ENCODE measurements around the gene LTBP2.
"Not testable (repeated sequence)": the region's sequence is repeated elsewhere in the genome, so short reads cannot be mapped to it uniquely, and the experiment has no call there.

The LTBP2 gene

DNA sequence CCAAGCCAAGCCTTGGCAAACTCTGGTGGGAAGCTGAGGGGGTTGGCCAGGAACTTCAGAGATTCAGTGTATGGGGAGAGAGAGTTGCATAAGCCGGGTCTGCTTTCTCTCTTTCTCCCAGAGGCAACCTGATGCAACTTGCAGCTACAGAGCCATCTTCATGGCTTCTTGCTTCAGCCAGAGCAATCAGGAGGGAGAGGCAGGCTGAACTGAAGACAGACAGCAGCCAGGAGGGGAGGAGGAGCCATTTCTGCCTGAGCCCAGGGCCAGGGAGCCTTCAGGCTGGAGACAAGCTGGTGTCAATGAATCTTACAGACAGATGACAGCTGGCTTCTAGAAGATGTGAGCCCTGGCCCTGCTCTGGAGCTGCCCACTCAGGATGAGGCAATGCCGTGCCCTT, 137.7 kb downstream of the LTBP2 start:
- DNase-seq: peak; percentile 24

DNA sequence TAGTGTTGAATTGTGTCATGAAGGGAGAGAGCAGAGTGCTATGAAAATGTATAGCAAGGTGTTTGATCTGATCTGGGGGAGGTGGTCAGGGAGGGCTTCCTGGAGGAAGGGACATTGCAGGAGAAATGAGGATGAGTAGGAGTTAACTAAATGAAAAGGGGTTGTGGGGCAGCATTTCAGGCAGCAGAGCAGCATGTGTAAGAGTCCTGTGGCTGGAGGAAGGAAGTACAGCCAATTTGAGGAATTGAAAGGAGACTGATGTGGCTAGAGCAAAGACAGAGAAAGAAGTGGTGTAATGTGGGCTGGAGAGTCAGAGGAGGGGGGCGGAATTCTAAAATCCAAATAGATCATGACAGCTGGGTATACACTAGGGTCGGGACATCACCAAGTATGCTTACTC, 139.4 kb downstream of the LTBP2 start:
- no peak for DNase-seq

GRCh38 chr14:74469548-74470518, 142.2 kb downstream of the LTBP2 start:
- DNase-seq: no peak

DNA sequence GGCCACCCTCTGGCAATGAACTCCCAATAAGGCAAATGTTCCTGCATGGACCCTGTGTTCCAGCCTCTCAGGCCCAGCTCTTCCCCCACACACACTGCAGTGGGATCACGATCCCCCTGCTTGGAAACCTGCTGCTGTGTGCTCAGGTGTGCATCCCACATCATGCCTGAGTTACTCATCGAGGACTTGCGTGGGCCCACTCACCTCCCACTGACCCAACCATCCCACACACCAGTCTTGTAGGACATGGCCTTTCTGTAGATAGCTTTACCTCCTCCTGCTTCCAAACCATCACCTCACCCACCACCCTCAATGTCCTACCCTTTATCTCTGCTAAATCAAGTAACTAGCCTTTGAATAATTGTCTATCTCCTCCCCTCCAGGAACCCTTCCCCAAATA, 143.5 kb downstream of the LTBP2 start:
- no peak for DNase-seq

- no peak for DNase-seq
Observed at GRCh38 chr14:74465335-74465734, 146.7 kb downstream of the LTBP2 start.

- no peak for DNase-seq
Observed at GRCh38 chr14:74464785-74465184, 147.3 kb downstream of the LTBP2 start.

DNA sequence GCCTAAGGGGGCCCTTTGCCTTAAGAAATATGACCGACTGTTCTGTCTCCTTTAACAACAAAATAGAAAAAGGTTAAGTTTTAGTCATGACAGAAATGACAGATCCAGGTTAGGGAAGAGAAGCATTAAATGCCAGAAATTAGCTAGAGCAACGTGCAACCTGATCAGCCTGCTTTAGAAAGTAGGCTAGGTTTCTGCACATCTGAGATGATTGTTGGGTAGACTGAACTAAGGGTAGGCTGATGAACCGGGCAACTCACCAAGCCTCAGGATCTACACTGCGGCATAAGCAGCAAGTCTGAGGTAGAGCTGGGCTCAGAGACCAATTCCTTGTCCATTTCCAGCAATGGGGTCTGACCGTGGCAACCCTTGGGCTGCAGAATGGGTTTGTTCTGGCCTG, 148.3 kb downstream of the LTBP2 start:
- DNase-seq: no peak

DNA sequence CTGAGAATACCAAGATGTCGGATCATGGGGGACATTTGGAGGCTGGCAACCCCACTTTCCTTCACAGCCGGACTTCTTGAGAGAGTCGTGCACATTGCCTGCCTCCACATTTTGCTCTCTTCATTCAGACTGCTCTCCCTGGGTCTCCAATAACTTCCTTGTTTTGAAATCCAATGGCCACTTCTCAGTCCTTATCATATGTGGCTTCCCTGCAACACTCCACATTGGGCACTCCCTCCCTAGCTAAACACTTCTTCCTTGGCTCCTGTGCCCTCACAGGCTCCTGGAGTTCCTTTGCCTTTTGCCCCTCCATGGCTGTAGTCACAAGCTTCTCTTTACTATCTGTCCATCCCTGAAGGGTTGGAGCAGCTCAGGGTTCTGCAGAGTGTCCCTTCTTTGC, 149.0 kb downstream of the LTBP2 start:
- DNase-seq: no peak

- DNase-seq: peak; percentile 39
Observed at GRCh38 chr14:74459976-74460375, 152.1 kb downstream of the LTBP2 start.

GRCh38 chr14:74459289-74459946, 152.6 kb downstream of the LTBP2 start:
- DNase-seq: peak; percentile 35

- DNase-seq: peak; percentile 56
Observed at GRCh38 chr14:74457565-74457895, 154.5 kb downstream of the LTBP2 start.

DNA sequence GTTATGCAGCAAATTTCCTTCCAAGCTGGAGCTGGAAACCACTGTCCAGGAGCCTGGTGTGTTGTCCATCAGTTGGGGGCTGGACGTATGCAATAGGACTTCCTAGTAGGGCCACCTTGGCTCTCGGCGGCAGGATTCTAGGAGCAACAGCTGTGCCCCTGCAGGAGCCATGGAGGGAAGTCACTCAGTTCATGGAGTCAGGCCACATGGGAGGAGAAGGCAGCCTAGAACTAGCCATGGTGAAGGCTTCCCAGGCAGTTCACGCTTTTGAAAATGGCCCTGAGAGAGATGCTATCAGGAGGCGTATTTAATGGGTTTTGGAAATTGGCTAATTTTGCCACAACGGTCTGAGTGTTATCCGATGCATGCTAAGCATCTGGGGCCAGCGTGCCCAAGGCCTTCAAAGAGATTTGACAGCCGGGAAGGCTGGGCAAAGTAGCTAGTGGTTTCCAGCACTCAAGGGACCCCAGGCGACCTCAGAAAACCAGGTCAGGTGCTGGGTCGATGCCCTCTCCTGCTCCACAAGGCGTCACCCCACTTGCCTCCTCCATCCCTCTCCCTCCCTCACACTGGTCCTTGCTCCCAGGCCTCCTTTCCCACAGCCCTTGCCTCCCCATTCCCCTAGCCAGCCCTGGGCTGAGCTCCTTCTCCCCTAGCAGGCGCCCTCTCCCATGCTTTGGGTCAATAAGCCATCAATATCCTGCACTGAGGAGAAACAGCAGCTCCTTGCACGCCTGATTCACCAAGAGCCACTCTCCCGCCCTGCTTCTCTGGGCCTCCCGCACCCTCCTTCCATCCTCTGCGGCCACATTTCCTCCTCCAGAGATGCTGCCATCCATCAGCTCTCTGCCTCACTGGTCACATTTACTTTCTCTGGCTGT, 155.1 kb downstream of the LTBP2 start:
- peak; percentile 59 for DNase-seq

DNA sequence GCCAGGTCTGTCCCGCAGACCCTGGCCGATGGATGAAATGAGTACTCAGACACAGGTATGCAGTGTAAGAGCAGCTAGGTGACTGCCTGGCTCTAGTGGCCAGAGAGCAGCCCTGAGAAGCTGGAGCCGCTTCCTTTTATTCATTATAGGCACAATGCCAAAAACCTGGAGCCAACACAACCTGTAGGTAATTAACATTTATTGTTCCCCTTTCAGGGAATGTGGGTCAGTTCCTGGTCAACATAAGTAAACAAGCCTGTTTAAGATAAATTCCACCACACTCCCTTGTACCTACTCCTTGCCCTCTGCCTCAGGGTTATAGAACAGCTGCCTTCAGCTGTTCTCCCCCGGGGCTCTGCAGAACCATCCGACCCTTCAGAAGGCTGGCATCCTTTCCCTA, 157.6 kb downstream of the LTBP2 start:
- not testable (repeated sequence) for DNase-seq

All from eye (tissue), 1 donor.